Thoracic aorta (tissue), 2 donors: ENCODE results near the gene KRTAP10-8. TPM values are rescaled to one million over a fixed set of nuclear protein-coding genes. Genes with fewer than 3 reads are reported as not detected.
"Not testable (repeated sequence)": the region's sequence is repeated elsewhere in the genome, so short reads cannot be mapped to it uniquely, and the experiment has no call there.

Experiments
- ATAC-seq: fragments of 150-250 bp; one replicate; pipeline ENCODE4 v1.8.0; 2017; ENCODE audit warnings: low read depth; ENCODE audit not compliant: insufficient number of reproducible peaks, low FRiP score
- DNase-seq: peaks from one replicate; pipeline ENCODE4 v3.0.0-alpha.2; 2020; ENCODE audit warnings: low spot score
- H3K27ac ChIP-seq, 2 donors: fragments of 200-600 bp; sonication (generic); 1 replicate in 1 of 2; 2 replicates in 1 of 2; pipeline ENCODE4 v1.5.1; 2016; ENCODE audit warnings: mild to moderate bottlenecking in 2 of 2, moderate library complexity in 2 of 2
- H3K27me3 ChIP-seq: fragments of 200-600 bp; sonication (generic); replicated peaks from 2 replicates; pipeline ENCODE4 v1.6.0; 2016; ENCODE audit warnings: mild to moderate bottlenecking; ENCODE audit not compliant: insufficient read depth
- H3K36me3 ChIP-seq: fragments of 200-600 bp; sonication (generic); one replicate; pipeline ENCODE4 v1.5.1; 2016
- H3K4me1 ChIP-seq, 2 donors: fragments of 200-600 bp; sonication (generic); 1 replicate in 1 of 2; 2 replicates in 1 of 2; pipeline versions ENCODE4 v1.5.1 to v1.6.0; 2016; ENCODE audit warnings: low read depth in 2 of 2, mild to moderate bottlenecking in 1 of 2; ENCODE audit not compliant: control insufficient read depth in 1 of 2
- H3K4me3 ChIP-seq: fragments of 200-600 bp; sonication (generic); 2 replicates; pipeline ENCODE4 v1.5.1; 2016; ENCODE audit warnings: mild to moderate bottlenecking
- H3K9me3 ChIP-seq: fragments of 200-600 bp; sonication (generic); 2 replicates; pipeline ENCODE4 v1.5.1; 2016
- total RNA-seq, 2 donors: library from RNA; depleted of rRNA; stranded (reverse); fragments of >200 nt; gene quantifications; one replicate each; pipeline versions ENCODE4 v1.1.0 to v1.2.3, GENCODE V29; 2016
- TF ChIP-seq, protein P1 (sequence below): fragments of 200-600 bp; sonication (generic); IDR thresholded peaks from one replicate; pipeline ENCODE4 v1.5.1; 2019; ENCODE audit warnings: antibody characterized with exemption

Gene KRTAP10-8
- total RNA-seq, 2 donors from 2014 or later = not detected

- H3K36me3 ChIP-seq = no peaks in the 10 kb centered on the region
- no peak overlapping the region for H3K4me3 ChIP-seq
- H3K4me1 ChIP-seq = no peaks in the 10 kb centered on the region
- H3K27me3 ChIP-seq = no peaks in the 10 kb centered on the region
- TF ChIP-seq, protein P1, sequence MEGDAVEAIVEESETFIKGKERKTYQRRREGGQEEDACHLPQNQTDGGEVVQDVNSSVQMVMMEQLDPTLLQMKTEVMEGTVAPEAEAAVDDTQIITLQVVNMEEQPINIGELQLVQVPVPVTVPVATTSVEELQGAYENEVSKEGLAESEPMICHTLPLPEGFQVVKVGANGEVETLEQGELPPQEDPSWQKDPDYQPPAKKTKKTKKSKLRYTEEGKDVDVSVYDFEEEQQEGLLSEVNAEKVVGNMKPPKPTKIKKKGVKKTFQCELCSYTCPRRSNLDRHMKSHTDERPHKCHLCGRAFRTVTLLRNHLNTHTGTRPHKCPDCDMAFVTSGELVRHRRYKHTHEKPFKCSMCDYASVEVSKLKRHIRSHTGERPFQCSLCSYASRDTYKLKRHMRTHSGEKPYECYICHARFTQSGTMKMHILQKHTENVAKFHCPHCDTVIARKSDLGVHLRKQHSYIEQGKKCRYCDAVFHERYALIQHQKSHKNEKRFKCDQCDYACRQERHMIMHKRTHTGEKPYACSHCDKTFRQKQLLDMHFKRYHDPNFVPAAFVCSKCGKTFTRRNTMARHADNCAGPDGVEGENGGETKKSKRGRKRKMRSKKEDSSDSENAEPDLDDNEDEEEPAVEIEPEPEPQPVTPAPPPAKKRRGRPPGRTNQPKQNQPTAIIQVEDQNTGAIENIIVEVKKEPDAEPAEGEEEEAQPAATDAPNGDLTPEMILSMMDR = no peak
- H3K27ac ChIP-seq = no peak overlapping the region
- no peak for DNase-seq
- H3K9me3 ChIP-seq = no peaks in the 10 kb centered on the region
- ATAC-seq = no peak
These were observed 28.9 kb downstream of the KRTAP10-8 start for GRCh38 chr21:44640761-44641160.

DNA sequence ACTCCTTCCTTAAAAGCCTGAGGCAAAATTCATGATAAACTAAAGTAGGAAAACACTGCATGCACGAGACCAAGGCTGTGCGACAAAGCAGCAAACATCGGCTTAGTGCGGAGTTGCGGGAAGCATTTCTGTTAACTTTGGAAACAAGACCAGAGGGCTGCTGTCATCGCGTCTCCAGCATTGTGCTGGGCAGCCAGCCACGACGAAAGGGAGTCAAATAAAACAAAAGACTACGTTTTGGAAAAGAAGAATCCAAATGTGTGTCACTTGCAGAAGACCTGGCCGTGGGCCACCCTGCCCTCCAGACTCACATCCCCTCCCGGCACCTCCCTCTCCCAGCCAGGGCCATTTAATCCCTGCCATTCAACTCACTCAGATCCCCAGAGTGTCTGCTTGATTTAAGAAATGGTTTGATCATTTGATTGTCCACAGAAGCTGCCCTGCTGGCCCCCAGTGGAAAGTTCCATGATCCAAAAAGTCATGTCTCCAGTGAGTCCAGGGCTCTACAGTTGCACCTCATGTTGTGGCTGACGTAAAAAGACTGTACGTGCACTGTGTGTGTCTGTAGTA is 31.9 kb downstream of the KRTAP10-8 start:
- DNase-seq (no peak), ATAC-seq (no peak)
- Histone ChIP-seq H3K4me1 (no peaks in the 10 kb centered on the region), H3K27ac (no peak overlapping the region), H3K4me3 (no peak overlapping the region), H3K36me3 (no peaks in the 10 kb centered on the region), H3K9me3 (no peaks in the 10 kb centered on the region), H3K27me3 (no peaks in the 10 kb centered on the region)
- TF ChIP-seq, protein P1 = no peak

DNA sequence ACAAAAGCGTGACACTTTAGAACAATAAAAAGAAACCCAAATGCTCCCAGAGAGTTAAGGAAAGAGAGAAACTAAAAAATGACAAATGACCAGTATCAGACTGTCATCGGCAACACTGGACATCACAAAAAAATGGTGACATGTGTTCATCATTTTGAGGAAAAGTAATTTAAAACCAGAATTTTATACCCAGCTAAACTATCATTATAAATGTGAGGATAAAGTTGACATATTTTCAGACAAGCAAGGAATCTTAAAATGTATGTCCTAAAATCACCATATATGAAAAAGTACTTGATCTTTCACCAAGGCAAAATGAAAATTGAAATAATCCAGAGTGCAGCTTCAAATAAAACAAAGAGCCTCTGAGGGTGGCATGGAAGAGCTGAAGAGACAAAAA is 33.0 kb downstream of the KRTAP10-8 start:
- no peaks in the 10 kb centered on the region for H3K36me3 ChIP-seq
- ATAC-seq (no peak), DNase-seq (no peak)
- no peaks in the 10 kb centered on the region for H3K9me3 ChIP-seq
- no peaks in the 10 kb centered on the region for H3K27me3 ChIP-seq
- TF ChIP-seq, protein P1 = no peak
- no peaks in the 10 kb centered on the region for H3K4me1 ChIP-seq
- no peak overlapping the region for H3K27ac ChIP-seq
- H3K4me3 ChIP-seq = no peak overlapping the region

GRCh38 chr21:44646366-44647221 is 34.7 kb downstream of the KRTAP10-8 start, which contains the start of gene KRTAP10-11:
KRTAP10-11 (plus strand) TSS chr21:44646414; CDS start chr21:44646459, 45 bp downstream.
- not testable (repeated sequence) for H3K4me3 ChIP-seq, DNase-seq, H3K27me3 ChIP-seq, H3K36me3 ChIP-seq, ATAC-seq, H3K4me1 ChIP-seq, H3K9me3 ChIP-seq, H3K27ac ChIP-seq

DNA sequence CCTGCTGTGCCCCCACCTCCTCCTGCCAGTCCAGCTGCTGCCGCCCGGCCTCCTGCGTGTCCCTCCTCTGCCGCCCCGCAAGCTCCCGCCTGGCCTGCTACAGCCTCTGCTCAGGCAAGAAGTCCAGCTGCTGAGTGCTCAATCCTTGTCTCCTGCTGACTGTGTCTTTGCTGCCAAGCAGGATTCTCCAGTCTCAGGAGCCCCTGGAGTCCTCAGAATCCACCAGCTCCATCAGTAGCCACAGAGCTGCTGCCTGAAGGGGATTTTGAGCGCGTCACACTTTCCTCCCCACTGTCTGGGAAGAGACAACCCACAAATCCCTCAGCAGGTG is 35.3 kb downstream of the KRTAP10-8 start:
- Histone ChIP-seq H3K9me3 (no peaks in the 10 kb centered on the region), H3K36me3 (no peaks in the 10 kb centered on the region), H3K4me1 (no peaks in the 10 kb centered on the region), H3K4me3 (no peak overlapping the region), H3K27ac (no peak overlapping the region), H3K27me3 (no peaks in the 10 kb centered on the region)
- no peak for ATAC-seq
- TF ChIP-seq, protein P1 = no peak
- no peak for DNase-seq
